Type B pancreatic cell (in vitro differentiated cells): ENCODE measurements around the gene CEP41. TPM values are rescaled to one million over a fixed set of nuclear protein-coding genes. Genes with fewer than 3 reads are reported as not detected.

Experiments
- DNase-seq: peaks from one replicate; pipeline ENCODE4 v3.0.0; 2021; ENCODE audit warnings: mixed read lengths; ENCODE audit not compliant: unreplicated experiment; ENCODE audit errors: extremely low spot score
- H3K27ac Mint-ChIP-seq: 2 replicates; pipeline ENCODE4 v1.8.0; 2021; ENCODE audit warnings: mild to moderate bottlenecking, mixed read lengths
- H3K27me3 Mint-ChIP-seq: 2 replicates; pipeline ENCODE4 v1.8.0; 2021; ENCODE audit warnings: mixed read lengths
- H3K36me3 Mint-ChIP-seq: 2 replicates; pipeline ENCODE4 v1.8.0; 2021; ENCODE audit warnings: mixed read lengths
- H3K4me1 Mint-ChIP-seq: one replicate; pipeline ENCODE4 v1.8.0; 2021; ENCODE audit warnings: mixed read lengths; ENCODE audit not compliant: unreplicated experiment
- H3K4me3 Mint-ChIP-seq: 2 replicates; pipeline ENCODE4 v1.8.0; 2021; ENCODE audit warnings: mild to moderate bottlenecking, mixed read lengths
- H3K9me3 Mint-ChIP-seq: 2 replicates; pipeline ENCODE4 v1.8.0; 2021; ENCODE audit warnings: mixed read lengths
- CTCF ChIP-seq: fragments of 200-600 bp; sonication (generic); conservative IDR thresholded peaks from 2 replicates; pipeline ENCODE4 v1.5.0; 2021; ENCODE audit warnings: antibody characterized with exemption, mild to moderate bottlenecking
- total RNA-seq: library from RNA; stranded (reverse); gene quantifications from 2 replicates; pipeline ENCODE4 v1.2.1, GENCODE V29; 2021; ENCODE audit warnings: low replicate concordance

Gene CEP41
- total RNA-seq, 1 donor from 2014 or later = 33.0 TPM

- no peak for TF ChIP-seq CTCF
- Mint-ChIP-seq H3K4me1 (peaks cover 34% of the 10 kb centered on the region), H3K27me3 (no peaks in the 10 kb centered on the region), H3K9me3 (peaks cover 5% of the 10 kb centered on the region), H3K4me3 (no peak overlapping the region), H3K27ac (no peak overlapping the region), H3K36me3 (peaks cover 10% of the 10 kb centered on the region)
- no peak for DNase-seq
Observed at GRCh38 chr7:130362251-130362816, 78.5 kb downstream of the CEP41 start.

GRCh38 chr7:130361681-130362080, 79.1 kb downstream of the CEP41 start:
- Mint-ChIP-seq H3K36me3 (peaks cover 10% of the 10 kb centered on the region), H3K9me3 (peaks cover 5% of the 10 kb centered on the region), H3K27me3 (no peaks in the 10 kb centered on the region), H3K4me1 (peaks cover 34% of the 10 kb centered on the region), H3K4me3 (no peak overlapping the region), H3K27ac (peak overlapping the region; percentile 31)
- no peak for DNase-seq
- no peak for TF ChIP-seq CTCF

GRCh38 chr7:130360518-130360917, 80.3 kb downstream of the CEP41 start:
- Mint-ChIP-seq H3K4me3 (no peak overlapping the region), H3K27me3 (no peaks in the 10 kb centered on the region), H3K4me1 (peaks cover 30% of the 10 kb centered on the region), H3K9me3 (peaks cover 5% of the 10 kb centered on the region), H3K36me3 (peaks cover 10% of the 10 kb centered on the region), H3K27ac (no peak overlapping the region)
- TF ChIP-seq CTCF = no peak
- no peak for DNase-seq

- no peak for TF ChIP-seq CTCF
- Mint-ChIP-seq H3K27me3 (no peaks in the 10 kb centered on the region), H3K4me1 (peaks cover 27% of the 10 kb centered on the region), H3K36me3 (peaks cover 10% of the 10 kb centered on the region), H3K27ac (peak overlapping the region; percentile 48), H3K9me3 (peaks cover 5% of the 10 kb centered on the region), H3K4me3 (no peak overlapping the region)
- DNase-seq = no peak
Observed at GRCh38 chr7:130359276-130359857, 81.4 kb downstream of the CEP41 start.

- no peaks in the 10 kb centered on the region for H3K27me3 Mint-ChIP-seq
- peaks cover 10% of the 10 kb centered on the region for H3K36me3 Mint-ChIP-seq
- TF ChIP-seq CTCF = no peak
- H3K4me1 Mint-ChIP-seq = peaks cover 30% of the 10 kb centered on the region
- H3K9me3 Mint-ChIP-seq = peaks cover 5% of the 10 kb centered on the region
- H3K27ac Mint-ChIP-seq = no peak overlapping the region
- DNase-seq = no peak
- no peak overlapping the region for H3K4me3 Mint-ChIP-seq
Observed at GRCh38 chr7:130358471-130358870, 82.3 kb downstream of the CEP41 start.
